HepG2 (cell line): ENCODE results near the gene CCNYL1. TPM values are rescaled to one million over a fixed set of nuclear protein-coding genes. Genes with fewer than 3 reads are reported as not detected.

Source experiments
- BORCS8-MEF2B ChIP-seq: sonication (generic); formaldehyde crosslinking; IDR thresholded peaks from 2 replicates; pipeline ENCODE4 v1.8.0; 2022; ENCODE audit warnings: mild to moderate bottlenecking, missing genetic modification reagents
- CCDC6 ChIP-seq: sonication (generic); formaldehyde crosslinking; IDR thresholded peaks from 2 replicates; pipeline ENCODE4 v1.8.1; 2022; ENCODE audit warnings: mild to moderate bottlenecking, missing genetic modification reagents, moderate library complexity
- CEBPB ChIP-seq: IDR thresholded peaks from 2 replicates; pipeline ENCODE4 v1.6.1; 2011; ENCODE audit warnings: low read depth, low read length, improper control_type of control experiment, borderline replicate concordance
- CHD4 ChIP-seq: fragments of 200-600 bp; sonication (generic); IDR thresholded peaks from 2 replicates; pipeline ENCODE4 v1.7.0; 2017; ENCODE audit warnings: mild to moderate bottlenecking, low read length, borderline replicate concordance
- HBP1 ChIP-seq: IDR thresholded peaks from 2 replicates; pipeline ENCODE4 v1.6.1; 2016; ENCODE audit warnings: low read depth, control low read depth
- HIC2 ChIP-seq: sonication (generic); formaldehyde crosslinking; IDR thresholded peaks from 2 replicates; pipeline ENCODE4 v1.9.0; 2022; ENCODE audit warnings: low read depth, missing genetic modification reagents
- ISL2 ChIP-seq: sonication (generic); formaldehyde crosslinking; IDR thresholded peaks from 2 replicates; pipeline ENCODE4 v1.5.0; 2020; ENCODE audit warnings: missing genetic modification reagents
- NCOA2 ChIP-seq: sonication (generic); formaldehyde crosslinking; IDR thresholded peaks from 2 replicates; pipeline ENCODE4 v1.8.0; 2022; ENCODE audit warnings: inconsistent platforms
- TMF1 ChIP-seq: sonication (generic); formaldehyde crosslinking; IDR thresholded peaks from 2 replicates; pipeline ENCODE4 v1.8.1; 2022; ENCODE audit warnings: low read depth, missing genetic modification reagents
- ZFP36 ChIP-seq: fragments of 150-350 bp; IDR thresholded peaks from 2 replicates; pipeline ENCODE4 v1.6.1; 2018; ENCODE audit warnings: borderline replicate concordance, low read length, low read depth; ENCODE audit not compliant: partially characterized antibody
- ZMYM2 ChIP-seq: sonication (generic); formaldehyde crosslinking; IDR thresholded peaks from 2 replicates; pipeline ENCODE4 v1.8.0; 2022; ENCODE audit warnings: mild to moderate bottlenecking, missing genetic modification reagents
- ZNF101 ChIP-seq: sonication (generic); formaldehyde crosslinking; IDR thresholded peaks from 2 replicates; pipeline ENCODE4 v1.4.0; 2020; ENCODE audit warnings: mild to moderate bottlenecking, low read depth, missing genetic modification reagents, borderline replicate concordance
- ZNF207 ChIP-seq: fragments of 450-650 bp; IDR thresholded peaks from 2 replicates; pipeline ENCODE4 v1.6.1; 2016; ENCODE audit warnings: antibody characterized with exemption, borderline replicate concordance
- ZNF264 ChIP-seq: sonication (generic); formaldehyde crosslinking; IDR thresholded peaks from 2 replicates; pipeline ENCODE4 v1.4.0; 2020; ENCODE audit warnings: missing genetic modification reagents
- ZNF331 ChIP-seq: sonication (generic); formaldehyde crosslinking; IDR thresholded peaks from 2 replicates; pipeline ENCODE4 v1.4.0; 2020; ENCODE audit warnings: missing genetic modification reagents
- ZNF44 ChIP-seq: sonication (generic); formaldehyde crosslinking; IDR thresholded peaks from 2 replicates; pipeline ENCODE4 v1.5.1; 2020; ENCODE audit warnings: mild to moderate bottlenecking, missing genetic modification reagents
- ZNF549 ChIP-seq: sonication (generic); formaldehyde crosslinking; IDR thresholded peaks from 2 replicates; pipeline ENCODE4 v1.5.0; 2020; ENCODE audit warnings: missing genetic modification reagents
- ZNF556 ChIP-seq: sonication (generic); formaldehyde crosslinking; IDR thresholded peaks from 2 replicates; pipeline ENCODE4 v1.4.0; 2020; ENCODE audit warnings: mild to moderate bottlenecking, missing genetic modification reagents, borderline replicate concordance
- ZNF768 ChIP-seq: sonication (generic); formaldehyde crosslinking; IDR thresholded peaks from 2 replicates; pipeline ENCODE4 v1.4.0; 2020; ENCODE audit warnings: missing genetic modification reagents
- polyA plus RNA-seq, 8 experiments: library from polyadenylated mRNA; depleted of rRNA in 3 of 8; stranded (reverse) in 7 of 8; unstranded in 1 of 8; fragments of >200 nt; fragmentation: Illumina TruSeq in 4 of 8; extraction: Trizol in 4 of 8; gene quantifications; 2 replicates each; pipeline versions ENCODE4 v1.2.1 to v1.2.3, GENCODE V29; 2011 to 2016; ENCODE audit warnings: low read depth in 4 of 8, missing spikeins in 1 of 8, mixed read lengths in 1 of 8; ENCODE audit not compliant: insufficient read depth in 1 of 8
- total RNA-seq, 5 experiments: library from RNA; depleted of rRNA; stranded (reverse); fragments of >200 nt; fragmentation: Illumina TruSeq; extraction: Trizol; gene quantifications; 2 replicates each; pipeline ENCODE4 v1.2.3, GENCODE V29; 2016; ENCODE audit warnings: low read depth in 1 of 5
- TF ChIP-seq, protein P1 (sequence below): sonication (generic); formaldehyde crosslinking; IDR thresholded peaks from 2 replicates; pipeline ENCODE4 v1.4.0; 2020; ENCODE audit warnings: missing genetic modification reagents
- TF ChIP-seq, protein P2 (sequence below): sonication (generic); formaldehyde crosslinking; IDR thresholded peaks from 2 replicates; pipeline ENCODE4 v1.4.0; 2020; ENCODE audit warnings: missing genetic modification reagents
- TF ChIP-seq, protein P3 (sequence below): sonication (generic); formaldehyde crosslinking; IDR thresholded peaks from 2 replicates; pipeline ENCODE4 v1.5.0; 2020; ENCODE audit warnings: missing genetic modification reagents, mild to moderate bottlenecking, borderline replicate concordance

The CCNYL1 gene
- total and polyA plus RNA-seq, 2 of the 13 experiments (the other 11 are each of a cell fraction or from before 2014, with no cell fraction given), result 12.5 to 16.2 TPM

GRCh38 chr2:207734636-207735512 lies 23.4 kb downstream of the CCNYL1 start (continued):
- TF ChIP-seq ZNF101 (CRISPR knock-in tag) (no peak), BORCS8-MEF2B (CRISPR knock-in tag) (no peak), NCOA2 (peak; percentile 79), TMF1 (CRISPR knock-in tag) (no peak), ZNF556 (CRISPR knock-in tag) (no peak), ZNF264 (CRISPR knock-in tag) (0 out of 2 replicates have a peak, but pooled peaks have one; percentile 7), ZNF331 (CRISPR knock-in tag) (peak; percentile 47; the same call in 1 of the 2 replicates), CCDC6 (CRISPR knock-in tag) (no peak; the same call in 1 of the 2 replicates), ZNF549 (CRISPR knock-in tag) (no peak), ZMYM2 (CRISPR knock-in tag) (peak; percentile 78; the same call in 1 of the 2 replicates), ZNF768 (CRISPR knock-in tag) (no peak), CHD4 (no peak), CEBPB (peak; percentile 86), ISL2 (peak; percentile 78), HBP1 (CRISPR knock-in tag) (no peak), ZNF44 (no peak), ZNF207 (no peak), ZFP36 (no peak), HIC2 (no peak)
- TF ChIP-seq, protein P1, sequence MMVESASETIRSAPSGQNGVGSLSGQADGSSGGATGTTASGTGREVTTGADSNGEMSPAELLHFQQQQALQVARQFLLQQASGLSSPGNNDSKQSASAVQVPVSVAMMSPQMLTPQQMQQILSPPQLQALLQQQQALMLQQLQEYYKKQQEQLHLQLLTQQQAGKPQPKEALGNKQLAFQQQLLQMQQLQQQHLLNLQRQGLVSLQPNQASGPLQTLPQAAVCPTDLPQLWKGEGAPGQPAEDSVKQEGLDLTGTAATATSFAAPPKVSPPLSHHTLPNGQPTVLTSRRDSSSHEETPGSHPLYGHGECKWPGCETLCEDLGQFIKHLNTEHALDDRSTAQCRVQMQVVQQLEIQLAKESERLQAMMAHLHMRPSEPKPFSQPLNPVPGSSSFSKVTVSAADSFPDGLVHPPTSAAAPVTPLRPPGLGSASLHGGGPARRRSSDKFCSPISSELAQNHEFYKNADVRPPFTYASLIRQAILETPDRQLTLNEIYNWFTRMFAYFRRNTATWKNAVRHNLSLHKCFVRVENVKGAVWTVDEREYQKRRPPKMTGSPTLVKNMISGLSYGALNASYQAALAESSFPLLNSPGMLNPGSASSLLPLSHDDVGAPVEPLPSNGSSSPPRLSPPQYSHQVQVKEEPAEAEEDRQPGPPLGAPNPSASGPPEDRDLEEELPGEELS (CRISPR knock-in tag), result peak; percentile 12; the same call in 1 of the 2 replicates
- TF ChIP-seq, protein P2, sequence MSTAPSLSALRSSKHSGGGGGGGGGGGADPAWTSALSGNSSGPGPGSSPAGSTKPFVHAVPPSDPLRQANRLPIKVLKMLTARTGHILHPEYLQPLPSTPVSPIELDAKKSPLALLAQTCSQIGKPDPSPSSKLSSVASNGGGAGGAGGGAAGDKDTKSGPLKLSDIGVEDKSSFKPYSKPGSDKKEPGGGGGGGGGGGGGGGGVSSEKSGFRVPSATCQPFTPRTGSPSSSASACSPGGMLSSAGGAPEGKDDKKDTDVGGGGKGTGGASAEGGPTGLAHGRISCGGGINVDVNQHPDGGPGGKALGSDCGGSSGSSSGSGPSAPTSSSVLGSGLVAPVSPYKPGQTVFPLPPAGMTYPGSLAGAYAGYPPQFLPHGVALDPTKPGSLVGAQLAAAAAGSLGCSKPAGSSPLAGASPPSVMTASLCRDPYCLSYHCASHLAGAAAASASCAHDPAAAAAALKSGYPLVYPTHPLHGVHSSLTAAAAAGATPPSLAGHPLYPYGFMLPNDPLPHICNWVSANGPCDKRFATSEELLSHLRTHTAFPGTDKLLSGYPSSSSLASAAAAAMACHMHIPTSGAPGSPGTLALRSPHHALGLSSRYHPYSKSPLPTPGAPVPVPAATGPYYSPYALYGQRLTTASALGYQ (CRISPR knock-in tag), result peak; percentile 54; the same call in 1 of the 2 replicates
- TF ChIP-seq, protein P3, sequence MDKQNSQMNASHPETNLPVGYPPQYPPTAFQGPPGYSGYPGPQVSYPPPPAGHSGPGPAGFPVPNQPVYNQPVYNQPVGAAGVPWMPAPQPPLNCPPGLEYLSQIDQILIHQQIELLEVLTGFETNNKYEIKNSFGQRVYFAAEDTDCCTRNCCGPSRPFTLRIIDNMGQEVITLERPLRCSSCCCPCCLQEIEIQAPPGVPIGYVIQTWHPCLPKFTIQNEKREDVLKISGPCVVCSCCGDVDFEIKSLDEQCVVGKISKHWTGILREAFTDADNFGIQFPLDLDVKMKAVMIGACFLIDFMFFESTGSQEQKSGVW, result no peak
